Spinal cord (tissue), 10 donors: Measurements from ENCODE around the gene SYT9. TPM values are rescaled to one million over a fixed set of nuclear protein-coding genes. Genes with fewer than 3 reads are reported as not detected.
"Not testable (repeated sequence)": the region's sequence is repeated elsewhere in the genome, so short reads cannot be mapped to it uniquely, and the experiment has no call there.

Experiments
- DNase-seq, 6 donors: peaks; one replicate each; pipeline versions ENCODE4 v3.0.0 to v3.0.0-alpha.2; 2013 to 2015; ENCODE audit warnings: low spot score in 6 of 6, low read depth in 4 of 6
- H3K27ac ChIP-seq: one replicate; pipeline ENCODE4 v1.5.1; 2013; ENCODE audit warnings: low read depth, low read length, control low read depth
- H3K27me3 ChIP-seq: one replicate; pipeline ENCODE4 v1.6.1; 2013; ENCODE audit warnings: low read length; ENCODE audit not compliant: control insufficient read depth, insufficient read depth
- H3K36me3 ChIP-seq: one replicate; pipeline ENCODE4 v1.6.1; 2013; ENCODE audit warnings: low read length; ENCODE audit not compliant: control insufficient read depth, insufficient read depth
- H3K4me1 ChIP-seq: one replicate; pipeline ENCODE4 v1.6.1; 2013; ENCODE audit warnings: low read length; ENCODE audit not compliant: control insufficient read depth, insufficient read depth
- H3K4me3 ChIP-seq: one replicate; pipeline ENCODE4 v1.5.1; 2013; ENCODE audit warnings: low read depth, low read length, control low read depth
- H3K9me3 ChIP-seq: one replicate; pipeline ENCODE4 v1.6.1; 2013; ENCODE audit warnings: low read length; ENCODE audit not compliant: control insufficient read depth, insufficient read depth
- WGBS: methylation state at CpG from one replicate; pipeline ENCODE4 v1.1.5; 2013; ENCODE audit warnings: missing lambda C conversion rate; ENCODE audit not compliant: insufficient coverage; 5-methylcytosine and 5-hydroxymethylcytosine counted together
- polyA plus RNA-seq, 2 donors: library from polyadenylated mRNA; unstranded; fragments of 120-200 nt; gene quantifications; one replicate each; pipeline ENCODE4 v1.2.1, GENCODE V29; 2013; ENCODE audit not compliant: insufficient read length in 2 of 2
- small RNA-seq: library from RNA; depleted of rRNA; stranded (forward); fragments of <200 nt; gene quantifications from one replicate; pipeline ENCODE3, GENCODE V24; 2014; ENCODE audit warnings: low replicate concordance
- total RNA-seq, 2 donors: library from RNA; depleted of rRNA in 1 of 2; stranded (reverse); fragments of 120-200 nt in 1 of 2; fragments of >200 nt in 1 of 2; gene quantifications; one replicate each; pipeline versions ENCODE4 v1.2.3 to v1.2.4, GENCODE V29; 2013 to 2014
- donor health status: healthy.

Gene SYT9
- total and polyA plus RNA-seq, 4 donors: 10.1 to 22.5 (median 14.6) TPM

GRCh38 chr11:7514099-7514591 lies 262.4 kb downstream of the SYT9 start:
- Histone ChIP-seq H3K4me3 (peak overlapping the region; percentile 78), H3K36me3 (no peaks in the 10 kb centered on the region), H3K27me3 (peaks cover 10% of the 10 kb centered on the region), H3K27ac (no peak overlapping the region), H3K4me1 (peaks cover 24% of the 10 kb centered on the region), H3K9me3 (no peaks in the 10 kb centered on the region)
- 2% methylated on average over 29 of the region's 31 CpGs for WGBS
- DNase-seq: peak in 2 of 6 donors; percentile 31 to 34

GRCh38 chr11:7515447-7515886 lies 263.8 kb downstream of the SYT9 start:
- no peak overlapping the region for H3K27ac ChIP-seq
- H3K36me3 ChIP-seq: no peaks in the 10 kb centered on the region
- H3K9me3 ChIP-seq: no peaks in the 10 kb centered on the region
- H3K27me3 ChIP-seq: peaks cover 10% of the 10 kb centered on the region
- no peak for DNase-seq
- WGBS: 92% methylated on average over 1 of the region's 1 CpG
- H3K4me3 ChIP-seq: no peak overlapping the region
- peaks cover 24% of the 10 kb centered on the region for H3K4me1 ChIP-seq

- H3K4me1 ChIP-seq: peaks cover 20% of the 10 kb centered on the region
- H3K27ac ChIP-seq: no peak overlapping the region
- H3K9me3 ChIP-seq: no peaks in the 10 kb centered on the region
- H3K4me3 ChIP-seq: no peak overlapping the region
- DNase-seq: no peak
- H3K27me3 ChIP-seq: peaks cover 10% of the 10 kb centered on the region
- 92% methylated on average over 12 of the region's 12 CpGs for WGBS
- H3K36me3 ChIP-seq: no peaks in the 10 kb centered on the region
These were observed 264.8 kb downstream of the SYT9 start for GRCh38 chr11:7516475-7516874.

- H3K9me3 ChIP-seq, H3K27ac ChIP-seq, H3K4me3 ChIP-seq, H3K27me3 ChIP-seq, H3K36me3 ChIP-seq, DNase-seq: not testable (repeated sequence)
- peaks cover 15% of the 10 kb centered on the region for H3K4me1 ChIP-seq
- WGBS: 96% methylated on average over 8 of the region's 13 CpGs
These were observed 266.0 kb downstream of the SYT9 start for GRCh38 chr11:7517743-7518142.

Small RNA genes lying within 50 kb of the gene (small RNA-seq; reads per million reads assigned to genes)
- gene MIR302E: not detected

Other genes starting within 250 kb of the SYT9 start
- 10 to 100 TPM; 11.5 to 12.7 TPM for gene ZNF214, start 231.6 kb upstream of the SYT9 start, total RNA-seq
- 1 to 10 TPM; 5.8 to 6.8 TPM for gene ZNF214, start 231.6 kb upstream of the SYT9 start, polyA plus RNA-seq
- gene NLRP14, start 231.4 kb upstream of the SYT9 start, total RNA-seq: 1 to 10 TPM; 1.2 to 2.2 TPM
- 1 to 10 TPM; 1.0 to 2.6 TPM for gene NLRP14, start 231.4 kb upstream of the SYT9 start, polyA plus RNA-seq
- gene RBMXL2, start 162.9 kb upstream of the SYT9 start, total RNA-seq: 1 to 10 TPM in 1 of 2 donors, under 1 TPM in 1; 0.55 to 1.4 TPM
- 1 to 10 TPM in 1 of 2 donors, under 1 TPM in 1; 0.95 to 1.5 TPM for gene RBMXL2, start 162.9 kb upstream of the SYT9 start, polyA plus RNA-seq
- 10 to 100 TPM; 19.0 to 34.9 TPM for gene OLFML1, start 233.6 kb downstream of the SYT9 start, total RNA-seq
- gene OLFML1, start 233.6 kb downstream of the SYT9 start, polyA plus RNA-seq: 10 to 100 TPM in 1 of 2 donors, 1 to 10 TPM in 1; 4.2 to 11.8 TPM